Stimulated activated CD8-positive, alpha-beta memory T cell treated with anti-CD3 and anti-CD28 coated beads, Interleukin-7, amount 100 ng/mL, for 1 hour (primary cell): Measurements from ENCODE around the gene UCKL1.

Source experiments
- DNase-seq, 2 donors: peaks; one replicate each; pipeline ENCODE4 v3.0.0-alpha.2; 2020; ENCODE audit warnings: low read depth in 2 of 2

Gene UCKL1

DNA sequence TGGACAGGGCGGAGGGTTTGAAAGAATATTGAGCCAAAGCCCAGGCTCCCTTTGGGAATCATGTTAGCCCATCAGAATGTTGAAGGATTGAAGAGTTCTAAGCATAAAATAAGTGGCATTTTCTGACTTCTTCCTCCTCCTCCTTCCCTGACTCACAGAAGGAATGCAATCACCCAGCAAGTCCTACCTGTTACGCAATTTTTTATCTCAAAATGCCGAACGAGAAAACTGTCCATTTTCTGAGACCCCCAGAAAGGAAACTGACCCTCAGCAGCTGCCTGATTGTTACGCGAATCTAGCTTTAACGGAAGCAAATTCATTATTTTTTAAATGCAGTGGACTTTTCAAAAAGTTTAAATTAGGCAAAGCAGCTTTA, 66.0 kb downstream of the UCKL1 start:
- no peak for DNase-seq
